OCI-LY1 (cell line): ENCODE data around the gene PNMA8C.

Experiments
- EZH2 ChIP-seq: fragments of 200-600 bp; sonication (generic), shearing (Covaris generic); IDR thresholded peaks from 2 replicates; pipeline ENCODE4 v1.8.0; 2017; ENCODE audit warnings: borderline replicate concordance, mixed run types, mild to moderate bottlenecking, antibody characterized with exemption, low read length, moderate library complexity, mixed read lengths
- TF ChIP-seq, protein P1 (sequence below): fragments of 200-600 bp; sonication (generic), shearing (Covaris generic); IDR thresholded peaks from 2 replicates; pipeline ENCODE4 v1.5.1; 2017; ENCODE audit warnings: mild to moderate bottlenecking, antibody characterized with exemption, low read length, moderate library complexity, mixed read lengths

DNA sequence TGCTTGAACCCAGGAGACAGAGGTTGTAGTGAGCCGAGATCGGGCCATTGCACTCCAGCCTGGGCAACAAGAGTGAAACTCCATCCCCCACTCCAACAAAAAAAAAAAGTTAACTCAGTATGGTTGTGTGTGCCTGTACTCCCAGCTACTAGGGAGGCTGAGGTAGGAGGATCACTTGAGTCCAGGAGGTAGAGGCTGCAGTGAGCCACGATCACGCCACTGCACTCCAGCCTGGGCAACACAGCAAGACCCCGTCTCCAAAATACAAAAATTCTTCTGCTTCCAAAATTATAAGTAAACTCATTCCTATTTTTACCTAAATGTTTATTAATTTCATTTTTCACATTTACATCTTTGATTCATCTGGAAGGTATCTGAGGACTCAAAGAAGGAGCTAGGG lies 28.2 kb upstream of the PNMA8C start:
- TF ChIP-seq, protein P1, sequence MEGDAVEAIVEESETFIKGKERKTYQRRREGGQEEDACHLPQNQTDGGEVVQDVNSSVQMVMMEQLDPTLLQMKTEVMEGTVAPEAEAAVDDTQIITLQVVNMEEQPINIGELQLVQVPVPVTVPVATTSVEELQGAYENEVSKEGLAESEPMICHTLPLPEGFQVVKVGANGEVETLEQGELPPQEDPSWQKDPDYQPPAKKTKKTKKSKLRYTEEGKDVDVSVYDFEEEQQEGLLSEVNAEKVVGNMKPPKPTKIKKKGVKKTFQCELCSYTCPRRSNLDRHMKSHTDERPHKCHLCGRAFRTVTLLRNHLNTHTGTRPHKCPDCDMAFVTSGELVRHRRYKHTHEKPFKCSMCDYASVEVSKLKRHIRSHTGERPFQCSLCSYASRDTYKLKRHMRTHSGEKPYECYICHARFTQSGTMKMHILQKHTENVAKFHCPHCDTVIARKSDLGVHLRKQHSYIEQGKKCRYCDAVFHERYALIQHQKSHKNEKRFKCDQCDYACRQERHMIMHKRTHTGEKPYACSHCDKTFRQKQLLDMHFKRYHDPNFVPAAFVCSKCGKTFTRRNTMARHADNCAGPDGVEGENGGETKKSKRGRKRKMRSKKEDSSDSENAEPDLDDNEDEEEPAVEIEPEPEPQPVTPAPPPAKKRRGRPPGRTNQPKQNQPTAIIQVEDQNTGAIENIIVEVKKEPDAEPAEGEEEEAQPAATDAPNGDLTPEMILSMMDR = no peak
- no peak for TF ChIP-seq EZH2
